ENCODE measurements around the gene ECHS1. TPM values are rescaled to one million over a fixed set of nuclear protein-coding genes. Genes with fewer than 3 reads are reported as not detected.
A peak's percentile ranks its signal among the peaks of the same experiment; 100 is the strongest.

ECHS1 gene
- total RNA-seq, 1 donor from 2014 or later = 106 TPM

DNA sequence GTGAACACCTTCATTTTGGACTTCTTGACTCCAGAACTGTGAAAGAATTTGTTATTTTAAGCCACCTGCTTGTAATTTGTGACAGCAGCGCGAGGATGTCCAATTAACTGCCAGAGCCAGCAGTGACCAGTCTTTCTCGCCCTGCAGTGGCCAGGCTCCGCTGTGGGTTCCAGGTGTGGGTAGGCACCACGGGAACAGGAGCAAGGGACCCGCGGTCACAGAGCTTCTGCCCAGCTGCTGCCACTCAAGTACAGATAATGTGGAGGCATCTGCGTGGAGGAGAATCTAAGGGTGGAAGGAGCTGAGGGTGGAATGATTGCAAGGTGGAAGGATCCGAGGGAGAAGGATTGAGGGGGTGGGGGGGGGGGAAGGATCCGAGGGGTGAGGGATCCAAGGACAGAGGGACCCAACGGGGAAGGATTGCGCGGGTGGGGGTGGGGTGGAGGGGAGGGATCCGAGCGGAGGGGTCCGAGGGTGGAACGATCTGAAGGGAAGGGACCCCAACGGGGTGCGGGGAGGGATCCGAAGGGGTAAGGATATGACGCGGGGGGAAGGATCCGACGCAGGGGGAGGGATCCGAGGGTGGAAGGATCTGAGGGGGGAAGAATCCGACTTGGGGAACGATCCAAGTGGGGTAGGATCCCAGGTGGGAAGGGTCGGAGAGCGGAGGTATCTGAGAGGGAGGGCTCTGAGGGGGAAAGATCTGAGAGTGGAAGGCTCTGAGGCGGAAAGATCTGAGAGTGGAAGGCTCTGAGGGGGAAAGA, 40.0 kb downstream of the ECHS1 start:
- TF ChIP-seq, protein P1, sequence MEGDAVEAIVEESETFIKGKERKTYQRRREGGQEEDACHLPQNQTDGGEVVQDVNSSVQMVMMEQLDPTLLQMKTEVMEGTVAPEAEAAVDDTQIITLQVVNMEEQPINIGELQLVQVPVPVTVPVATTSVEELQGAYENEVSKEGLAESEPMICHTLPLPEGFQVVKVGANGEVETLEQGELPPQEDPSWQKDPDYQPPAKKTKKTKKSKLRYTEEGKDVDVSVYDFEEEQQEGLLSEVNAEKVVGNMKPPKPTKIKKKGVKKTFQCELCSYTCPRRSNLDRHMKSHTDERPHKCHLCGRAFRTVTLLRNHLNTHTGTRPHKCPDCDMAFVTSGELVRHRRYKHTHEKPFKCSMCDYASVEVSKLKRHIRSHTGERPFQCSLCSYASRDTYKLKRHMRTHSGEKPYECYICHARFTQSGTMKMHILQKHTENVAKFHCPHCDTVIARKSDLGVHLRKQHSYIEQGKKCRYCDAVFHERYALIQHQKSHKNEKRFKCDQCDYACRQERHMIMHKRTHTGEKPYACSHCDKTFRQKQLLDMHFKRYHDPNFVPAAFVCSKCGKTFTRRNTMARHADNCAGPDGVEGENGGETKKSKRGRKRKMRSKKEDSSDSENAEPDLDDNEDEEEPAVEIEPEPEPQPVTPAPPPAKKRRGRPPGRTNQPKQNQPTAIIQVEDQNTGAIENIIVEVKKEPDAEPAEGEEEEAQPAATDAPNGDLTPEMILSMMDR (conservative IDR thresholded peaks at IDR 0.05) = no peak
- peaks cover 6% of the 10 kb centered on the region for H3K4me1 Mint-ChIP-seq (ENCODE audit: unreplicated experiment)
- H3K27ac Mint-ChIP-seq = no peak overlapping the region
- no peak overlapping the region for H3K4me3 Mint-ChIP-seq
- peaks cover 5% of the 10 kb centered on the region for H3K9me3 Mint-ChIP-seq
- DNase-seq (ENCODE audit: extremely low spot score, unreplicated experiment) = no peak
- no peaks in the 10 kb centered on the region for H3K36me3 Mint-ChIP-seq
- peaks cover 53% of the 10 kb centered on the region for H3K27me3 Mint-ChIP-seq

DNA sequence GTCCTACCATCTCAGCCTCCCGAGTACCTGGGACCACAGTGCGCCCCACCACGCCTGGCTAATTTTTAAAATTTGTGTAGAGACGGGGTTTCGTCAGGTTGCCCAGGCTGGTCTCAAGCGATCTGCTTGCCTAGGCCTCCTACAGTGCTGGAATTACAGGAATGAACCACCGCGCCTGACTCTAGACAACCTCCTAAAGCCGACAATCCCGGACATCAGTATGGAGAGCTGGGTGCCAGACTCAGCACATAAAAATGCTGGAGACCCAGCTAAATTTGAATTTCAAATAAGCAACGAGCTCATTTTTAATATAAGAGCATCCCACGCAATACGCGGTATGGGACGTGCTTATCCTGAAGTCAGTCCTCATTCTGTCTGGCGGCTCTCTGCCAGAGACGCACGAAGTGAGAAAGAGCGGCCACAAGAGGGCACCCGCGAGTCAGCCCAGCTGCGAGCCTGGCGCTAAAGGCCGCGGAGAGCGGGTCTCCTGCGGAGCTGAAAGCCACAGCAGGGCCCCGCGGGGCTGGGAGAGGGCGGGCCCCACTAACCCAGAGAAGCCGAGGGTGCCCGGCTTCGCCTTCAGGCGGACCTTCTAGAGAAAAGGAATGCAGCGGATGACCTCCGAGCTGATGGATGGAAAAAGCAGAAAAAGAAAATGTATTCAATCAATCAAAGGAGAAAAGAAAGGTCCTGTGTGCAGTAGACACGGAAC, 43.5 kb downstream of the ECHS1 start:
- peak overlapping the region; percentile 65 for H3K4me3 Mint-ChIP-seq
- peaks cover 10% of the 10 kb centered on the region for H3K4me1 Mint-ChIP-seq (ENCODE audit: unreplicated experiment)
- peak; percentile 92 for DNase-seq (ENCODE audit: extremely low spot score, unreplicated experiment)
- peak overlapping the region; percentile 18 for H3K27ac Mint-ChIP-seq
- TF ChIP-seq, protein P1 (conservative IDR thresholded peaks at IDR 0.05) = peak; percentile 99
- peaks cover 5% of the 10 kb centered on the region for H3K9me3 Mint-ChIP-seq
- no peaks in the 10 kb centered on the region for H3K36me3 Mint-ChIP-seq
- H3K27me3 Mint-ChIP-seq = peaks cover 66% of the 10 kb centered on the region

DNA sequence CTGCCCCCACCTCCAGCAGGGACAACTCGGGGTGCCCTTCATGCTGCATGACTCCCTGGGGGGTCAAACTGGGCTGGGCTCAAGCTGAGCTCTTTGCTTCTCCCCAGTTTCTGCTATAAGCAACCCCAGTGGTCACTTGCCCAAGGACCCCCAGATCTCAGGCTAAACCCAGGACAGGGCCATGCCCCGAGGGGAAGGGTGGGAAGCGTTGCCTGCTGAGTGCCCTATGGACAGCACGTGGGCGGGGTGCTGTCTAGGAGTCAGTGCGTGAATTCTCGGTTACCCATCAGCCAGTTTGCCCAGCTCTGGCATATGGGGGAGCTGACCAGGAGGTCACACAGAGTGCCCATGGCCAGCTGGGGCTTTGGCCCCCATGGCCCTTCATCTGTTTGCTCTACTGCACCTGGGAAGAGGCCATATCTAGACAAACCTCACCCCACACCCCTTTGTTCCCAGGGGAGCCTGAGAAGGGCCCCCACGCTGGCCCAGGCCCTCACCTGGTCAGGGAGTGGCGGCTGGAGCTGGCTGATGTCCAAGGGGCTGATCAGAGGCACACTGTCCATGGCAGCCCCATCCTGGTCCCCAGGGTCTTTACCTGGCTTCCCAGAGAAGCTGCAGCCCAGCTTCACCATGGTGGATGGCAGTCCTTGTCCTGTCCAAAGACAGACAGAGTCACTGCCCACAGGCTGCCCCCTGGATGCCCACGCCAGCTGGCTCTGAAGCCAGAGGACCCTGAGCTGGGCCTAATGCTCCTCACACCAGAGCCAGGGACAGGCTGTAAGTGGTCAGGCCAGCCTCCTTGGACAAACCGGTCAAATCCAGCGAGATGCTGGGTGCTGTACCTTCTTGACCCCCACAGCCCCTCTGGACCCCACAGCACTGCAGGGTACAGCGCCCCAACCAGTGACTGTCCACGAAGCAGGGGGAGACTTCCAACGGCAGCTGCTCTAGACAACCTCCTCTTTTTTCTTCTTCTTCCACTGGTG, 44.5 kb downstream of the ECHS1 start:
- H3K36me3 Mint-ChIP-seq = no peaks in the 10 kb centered on the region
- DNase-seq (ENCODE audit: extremely low spot score, unreplicated experiment) = no peak
- H3K4me3 Mint-ChIP-seq = peak overlapping the region; percentile 65
- peaks cover 63% of the 10 kb centered on the region for H3K27me3 Mint-ChIP-seq
- TF ChIP-seq, protein P1 (conservative IDR thresholded peaks at IDR 0.05) = no peak
- peaks cover 10% of the 10 kb centered on the region for H3K4me1 Mint-ChIP-seq (ENCODE audit: unreplicated experiment)
- H3K27ac Mint-ChIP-seq = no peak overlapping the region
- peaks cover 5% of the 10 kb centered on the region for H3K9me3 Mint-ChIP-seq

DNA sequence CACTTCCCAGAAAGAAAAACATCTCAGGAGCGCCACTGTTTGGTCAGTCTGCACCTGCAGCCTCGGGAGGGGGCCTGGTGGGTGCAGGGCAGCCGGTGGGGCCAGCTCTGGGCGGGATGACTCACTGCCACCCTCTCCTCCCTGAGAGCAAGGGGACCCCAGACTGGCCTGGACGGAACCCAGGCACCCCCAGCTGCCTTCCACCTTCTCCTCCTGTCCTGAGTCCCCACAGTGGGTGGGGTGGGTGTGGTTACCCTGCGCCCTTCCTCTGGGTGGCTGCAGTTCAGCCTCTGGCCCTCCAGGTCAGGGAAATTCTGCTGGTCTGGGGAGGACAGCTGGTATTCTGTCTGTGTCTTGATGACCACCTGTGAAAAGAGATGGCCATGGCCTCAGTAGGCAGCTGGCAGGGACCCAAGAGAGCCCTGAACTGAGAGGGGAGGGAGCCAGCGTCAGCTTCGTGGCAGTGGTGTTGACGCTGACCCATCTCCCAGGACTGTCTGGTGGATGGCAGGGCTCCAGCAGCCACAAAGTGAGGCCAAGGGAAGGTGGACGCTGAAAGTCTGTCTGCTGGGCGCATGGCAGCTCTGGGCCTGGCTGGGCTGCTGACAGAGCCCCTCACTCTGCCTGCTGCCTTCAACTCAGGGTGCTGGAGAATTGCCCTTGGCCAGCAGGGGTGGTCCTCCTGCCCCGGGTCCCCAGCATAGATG, 45.4 kb downstream of the ECHS1 start:
- H3K27ac Mint-ChIP-seq = peak overlapping the region; percentile 5
- H3K27me3 Mint-ChIP-seq = peaks cover 54% of the 10 kb centered on the region

More for the DNA sequence above, 45.4 kb downstream of the ECHS1 start:
- H3K4me1 Mint-ChIP-seq (ENCODE audit: unreplicated experiment) = peaks cover 10% of the 10 kb centered on the region
- peaks cover 5% of the 10 kb centered on the region for H3K9me3 Mint-ChIP-seq
- H3K36me3 Mint-ChIP-seq = no peaks in the 10 kb centered on the region
- DNase-seq (ENCODE audit: extremely low spot score, unreplicated experiment) = no peak
- TF ChIP-seq, protein P1 (conservative IDR thresholded peaks at IDR 0.05) = no peak
- no peak overlapping the region for H3K4me3 Mint-ChIP-seq
